ENCODE measurements around the gene KIR2DL1. TPM values are rescaled to one million over a fixed set of nuclear protein-coding genes. Genes with fewer than 3 reads are reported as not detected.
"Not testable (repeated sequence)": the region's sequence is repeated elsewhere in the genome, so short reads cannot be mapped to it uniquely, and the experiment has no call there.

Gene KIR2DL1
- total and polyA plus RNA-seq, 10 of the 15 experiments (the other 5 are each of a cell fraction or from before 2014, with no cell fraction given): 0.35 TPM; not detected in 9

DNA sequence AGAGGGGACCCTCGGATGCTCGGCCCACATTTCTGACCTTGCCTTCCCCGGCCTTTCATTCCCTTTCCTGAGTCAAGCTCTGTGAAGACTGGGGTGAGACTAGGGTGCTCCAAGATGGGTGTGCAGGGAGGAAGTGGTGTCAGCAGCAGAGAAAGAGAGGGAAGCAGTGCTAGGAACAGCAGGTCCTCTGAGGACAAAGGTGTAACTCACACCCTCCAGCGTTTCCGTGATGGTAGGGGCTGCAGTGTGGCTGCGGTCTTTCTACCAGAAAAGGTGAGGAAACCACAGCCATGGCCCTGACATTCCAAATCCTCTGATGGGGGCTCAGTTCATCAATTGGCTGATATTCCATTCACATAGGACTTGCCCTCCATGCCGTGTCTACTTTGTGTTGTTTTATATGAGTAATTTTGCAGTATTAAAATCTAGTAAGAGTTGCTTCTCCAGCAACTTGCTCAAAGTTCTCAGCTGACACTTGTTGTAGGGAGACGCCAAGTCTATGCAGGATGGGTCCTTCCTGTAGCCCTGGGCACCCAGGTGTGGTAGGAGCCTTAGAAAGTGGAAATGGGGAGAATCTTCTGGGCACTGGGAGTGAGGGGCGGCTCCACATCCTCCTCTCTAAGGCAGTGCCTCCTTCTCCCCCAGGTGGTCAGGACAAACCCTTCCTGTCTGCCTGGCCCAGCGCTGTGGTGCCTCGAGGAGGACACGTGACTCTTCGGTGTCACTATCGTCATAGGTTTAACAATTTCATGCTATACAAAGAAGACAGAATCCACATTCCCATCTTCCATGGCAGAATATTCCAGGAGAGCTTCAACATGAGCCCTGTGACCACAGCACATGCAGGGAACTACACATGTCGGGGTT is 48.3 kb downstream of the KIR2DL1 start:
- WGBS (ENCODE audit: insufficient coverage, insufficient replicate concordance, low lambda C conversion rate, missing lambda C conversion rate): 42% methylated on average over 15 of the region's 15 CpGs
- no TSS peak for BruUV-seq (replicated peaks)
- Histone ChIP-seq H3K27me3 (replicated peaks in 1 of 2; ENCODE audit: control insufficient read depth in 2 of 2, insufficient read depth in 2 of 2, low read length in 1 of 2) (no peaks in the 10 kb centered on the region; a peak in 1 of 4 replicates), H3K79me2 (ENCODE audit: control insufficient read depth, insufficient read depth, low read length) (no peaks in the 10 kb centered on the region), H4K20me1 (ENCODE audit: control insufficient read depth, insufficient read depth) (no peaks in the 10 kb centered on the region), H3K36me3 (ENCODE audit: control insufficient read depth in 2 of 2, insufficient read depth in 2 of 2, low read length in 1 of 2) (no peaks in the 10 kb centered on the region), H3K27ac (ENCODE audit: control insufficient read depth, insufficient read depth) (no peak overlapping the region), H3K4me3 (no peak overlapping the region), H3K9me3 (replicated peaks; ENCODE audit: control insufficient read depth, insufficient read depth, low read length) (no peaks in the 10 kb centered on the region), H2AFZ (ENCODE audit: control insufficient read depth, low read depth, low read length) (no peak overlapping the region), H3K9ac (ENCODE audit: control insufficient read depth, insufficient read depth, low read length) (no peak overlapping the region), H3K4me2 (ENCODE audit: control insufficient read depth, insufficient read depth) (no peak overlapping the region), H3K4me1 (ENCODE audit: control insufficient read depth, insufficient read depth, low read length) (no peaks in the 10 kb centered on the region)
- intact Hi-C loops (cut with micrococcal nuclease; ENCODE audit: unreplicated experiment) (no loop called here), in situ Hi-C loops (cut with MboI) (loop anchor here (5.0 kb wide), 1 partner anchor 34 kb away; the partner anchor contains the start of gene KIR3DL2)
- ATAC-seq: no peak
- POLR2A ChIA-PET: no interaction called here
- no peak for DNase-seq (ENCODE audit: low read depth, low spot score)
- TF ChIP-seq LARP7 (IDR thresholded peaks at IDR 0.05) (no peak), HSF1 (IDR thresholded peaks at IDR 0.05; ENCODE audit: low read depth, low read length) (no peak), CHD4 (IDR thresholded peaks at IDR 0.05) (no peak), CHD2 (IDR thresholded peaks at IDR 0.05; ENCODE audit: borderline replicate concordance, low read depth, low read length) (no peak)
- RAD21 ChIA-PET (ENCODE audit: unreplicated experiment): no interaction called here
- SMC1A ChIA-PET (ENCODE audit: uncharacterized antibody, unreplicated experiment): no interaction called here
- CTCF ChIA-PET: no interaction called here
- no peak for FAIRE-seq

DNA sequence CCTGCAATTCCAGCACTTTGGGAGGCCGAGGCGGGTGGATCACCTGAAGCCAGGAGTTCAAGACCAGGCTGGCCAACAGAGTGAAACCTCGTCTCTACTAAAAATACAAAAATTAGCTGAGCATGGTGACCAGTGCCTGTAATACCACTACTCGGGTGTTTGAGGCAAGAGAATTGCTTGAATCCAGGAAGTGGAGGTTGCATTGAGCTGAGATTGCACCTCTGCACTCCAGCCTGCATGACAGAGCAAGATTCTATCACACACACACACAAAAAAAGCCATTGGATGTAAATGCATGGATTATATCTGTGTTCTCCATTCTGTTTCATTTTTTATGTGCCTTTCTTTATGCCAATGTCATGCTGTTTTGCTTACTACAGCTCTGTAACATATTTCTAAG is 54.8 kb downstream of the KIR2DL1 start:
- WGBS (ENCODE audit: insufficient coverage, insufficient replicate concordance, low lambda C conversion rate, missing lambda C conversion rate): 9% methylated on average over 2 of the region's 4 CpGs
- CTCF ChIA-PET: not testable (repeated sequence)

GRCh38 chr19:54825326-54825725 is 55.7 kb downstream of the KIR2DL1 start:
- intact Hi-C loops (cut with micrococcal nuclease; ENCODE audit: unreplicated experiment); SMC1A ChIA-PET (ENCODE audit: uncharacterized antibody, unreplicated experiment): not testable (repeated sequence)

More for the DNA sequence above, 54.8 kb downstream of the KIR2DL1 start:
- H3K27me3 ChIP-seq (replicated peaks in 1 of 2; ENCODE audit: control insufficient read depth in 2 of 2, insufficient read depth in 2 of 2, low read length in 1 of 2); H3K27ac ChIP-seq (ENCODE audit: control insufficient read depth, insufficient read depth); H4K20me1 ChIP-seq (ENCODE audit: control insufficient read depth, insufficient read depth); BruUV-seq (replicated peaks); SMC1A ChIA-PET (ENCODE audit: uncharacterized antibody, unreplicated experiment); RAD21 ChIA-PET (ENCODE audit: unreplicated experiment); FAIRE-seq; H3K9ac ChIP-seq (ENCODE audit: control insufficient read depth, insufficient read depth, low read length); in situ Hi-C loops (cut with MboI); H3K4me2 ChIP-seq (ENCODE audit: control insufficient read depth, insufficient read depth); H3K4me1 ChIP-seq (ENCODE audit: control insufficient read depth, insufficient read depth, low read length); DNase-seq (ENCODE audit: low read depth, low spot score); ATAC-seq; H3K4me3 ChIP-seq; H2AFZ ChIP-seq (ENCODE audit: control insufficient read depth, low read depth, low read length); H3K9me3 ChIP-seq (replicated peaks; ENCODE audit: control insufficient read depth, insufficient read depth, low read length); H3K36me3 ChIP-seq (ENCODE audit: control insufficient read depth in 2 of 2, insufficient read depth in 2 of 2, low read length in 1 of 2); intact Hi-C loops (cut with micrococcal nuclease; ENCODE audit: unreplicated experiment); H3K79me2 ChIP-seq (ENCODE audit: control insufficient read depth, insufficient read depth, low read length); POLR2A ChIA-PET: not testable (repeated sequence)

More at GRCh38 chr19:54825326-54825725, 55.7 kb downstream of the KIR2DL1 start:
- BruUV-seq (replicated peaks); H2AFZ ChIP-seq (ENCODE audit: control insufficient read depth, low read depth, low read length); ATAC-seq; H3K9ac ChIP-seq (ENCODE audit: control insufficient read depth, insufficient read depth, low read length); H3K9me3 ChIP-seq (replicated peaks; ENCODE audit: control insufficient read depth, insufficient read depth, low read length); FAIRE-seq; H3K4me2 ChIP-seq (ENCODE audit: control insufficient read depth, insufficient read depth); POLR2A ChIA-PET; RAD21 ChIA-PET (ENCODE audit: unreplicated experiment); H3K27ac ChIP-seq (ENCODE audit: control insufficient read depth, insufficient read depth); CTCF ChIA-PET; H3K36me3 ChIP-seq (ENCODE audit: control insufficient read depth in 2 of 2, insufficient read depth in 2 of 2, low read length in 1 of 2); H3K27me3 ChIP-seq (replicated peaks in 1 of 2; ENCODE audit: control insufficient read depth in 2 of 2, insufficient read depth in 2 of 2, low read length in 1 of 2); H3K79me2 ChIP-seq (ENCODE audit: control insufficient read depth, insufficient read depth, low read length); H3K4me1 ChIP-seq (ENCODE audit: control insufficient read depth, insufficient read depth, low read length); H3K4me3 ChIP-seq; H4K20me1 ChIP-seq (ENCODE audit: control insufficient read depth, insufficient read depth); in situ Hi-C loops (cut with MboI); DNase-seq (ENCODE audit: low read depth, low spot score): not testable (repeated sequence)
- WGBS (ENCODE audit: insufficient coverage, insufficient replicate concordance, low lambda C conversion rate, missing lambda C conversion rate): 19% methylated on average over 5 of the region's 7 CpGs
